DND-41 (cell line): ENCODE data around the gene AMFR.

Experiments used
- EZH2 ChIP-seq: IDR thresholded peaks from 3 replicates; pipeline ENCODE4 v1.6.1; 2012; ENCODE audit warnings: borderline replicate concordance, low read depth, mild to moderate bottlenecking, moderate library complexity, low read length, inconsistent platforms; ENCODE audit not compliant: severe bottlenecking
- TF ChIP-seq, protein P1 (sequence below): IDR thresholded peaks from 2 replicates; pipeline ENCODE4 v1.5.1; 2012; ENCODE audit warnings: borderline replicate concordance, low read length, moderate library complexity, mild to moderate bottlenecking; ENCODE audit not compliant: poor library complexity, severe bottlenecking; ENCODE audit errors: extremely low read depth

DNA sequence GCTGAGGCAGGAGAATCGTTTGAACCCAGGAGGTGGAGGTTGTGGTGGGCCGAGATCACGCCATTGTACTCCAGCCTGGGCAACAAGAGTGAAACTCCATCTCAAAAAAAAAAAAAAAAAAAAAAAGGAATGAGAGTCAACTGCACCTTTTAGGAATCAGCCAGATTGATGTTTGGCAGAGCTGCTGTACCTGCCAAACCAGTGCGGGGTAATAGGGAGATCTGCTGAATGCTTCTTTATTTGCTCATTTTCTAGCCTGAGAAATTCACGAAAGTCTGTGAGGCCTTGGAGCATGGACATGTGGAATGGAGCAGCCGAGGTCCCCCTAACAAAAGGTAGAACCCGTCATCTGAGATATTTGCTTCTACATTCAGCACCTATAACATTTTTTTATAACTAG, 44.4 kb upstream of the AMFR start:
- TF ChIP-seq, protein P1, sequence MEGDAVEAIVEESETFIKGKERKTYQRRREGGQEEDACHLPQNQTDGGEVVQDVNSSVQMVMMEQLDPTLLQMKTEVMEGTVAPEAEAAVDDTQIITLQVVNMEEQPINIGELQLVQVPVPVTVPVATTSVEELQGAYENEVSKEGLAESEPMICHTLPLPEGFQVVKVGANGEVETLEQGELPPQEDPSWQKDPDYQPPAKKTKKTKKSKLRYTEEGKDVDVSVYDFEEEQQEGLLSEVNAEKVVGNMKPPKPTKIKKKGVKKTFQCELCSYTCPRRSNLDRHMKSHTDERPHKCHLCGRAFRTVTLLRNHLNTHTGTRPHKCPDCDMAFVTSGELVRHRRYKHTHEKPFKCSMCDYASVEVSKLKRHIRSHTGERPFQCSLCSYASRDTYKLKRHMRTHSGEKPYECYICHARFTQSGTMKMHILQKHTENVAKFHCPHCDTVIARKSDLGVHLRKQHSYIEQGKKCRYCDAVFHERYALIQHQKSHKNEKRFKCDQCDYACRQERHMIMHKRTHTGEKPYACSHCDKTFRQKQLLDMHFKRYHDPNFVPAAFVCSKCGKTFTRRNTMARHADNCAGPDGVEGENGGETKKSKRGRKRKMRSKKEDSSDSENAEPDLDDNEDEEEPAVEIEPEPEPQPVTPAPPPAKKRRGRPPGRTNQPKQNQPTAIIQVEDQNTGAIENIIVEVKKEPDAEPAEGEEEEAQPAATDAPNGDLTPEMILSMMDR = no peak
- TF ChIP-seq EZH2 = no peak
